OCI-LY3 (cell line): ENCODE measurements around the gene ICAM2.

Source experiments
- H2AFZ ChIP-seq: fragments of 200-600, 300-600 bp; shearing (Covaris generic); 2 replicates; pipeline ENCODE4 v1.6.0; 2014; ENCODE audit warnings: antibody characterized with exemption, low read depth, low read length
- H3K27ac ChIP-seq: fragments of 200-600, 300-600 bp; sonication (generic); 2 replicates; pipeline ENCODE4 v1.5.1; 2014; ENCODE audit warnings: mild to moderate bottlenecking, low read length, moderate library complexity, mixed read lengths
- H3K27me3 ChIP-seq: fragments of 200-600, 300-600 bp; sonication (generic); 2 replicates; pipeline ENCODE4 v1.6.1; 2014; ENCODE audit warnings: low read depth, low read length, mixed read lengths
- H3K36me3 ChIP-seq: fragments of 200-600, 300-600 bp; sonication (generic); replicated peaks from 2 replicates; pipeline ENCODE3; 2014; ENCODE audit warnings: low read depth, low read length, mixed read lengths
- H3K4me1 ChIP-seq: fragments of 300-600, 200-600 bp; sonication (generic); 2 replicates; pipeline ENCODE4 v1.6.1; 2014; ENCODE audit warnings: low read length, mixed read lengths
- H3K4me2 ChIP-seq: fragments of 200-600, 300-600 bp; sonication (generic); 2 replicates; pipeline ENCODE4 v1.6.1; 2014; ENCODE audit warnings: low read length, mixed read lengths
- H3K4me3 ChIP-seq: fragments of 300-600, 200-600 bp; sonication (generic); 2 replicates; pipeline ENCODE4 v1.5.1; 2014; ENCODE audit warnings: antibody characterized with exemption, mild to moderate bottlenecking, low read length, moderate library complexity
- H3K79me2 ChIP-seq: fragments of 300-600, 200-600 bp; shearing (Covaris generic); 2 replicates; pipeline ENCODE4 v1.6.1; 2014; ENCODE audit warnings: mild to moderate bottlenecking, low read length, mixed read lengths
- H3K9ac ChIP-seq: fragments of 300-600, 200-600 bp; shearing (Covaris generic); 2 replicates; pipeline ENCODE4 v1.6.0; 2014; ENCODE audit warnings: mild to moderate bottlenecking, low read length, moderate library complexity
- H3K9me3 ChIP-seq: fragments of 200-600, 300-600 bp; shearing (Covaris generic); 2 replicates; pipeline ENCODE4 v1.6.1; 2014; ENCODE audit warnings: low read length, mixed read lengths; ENCODE audit not compliant: insufficient read depth
- H4K20me1 ChIP-seq: fragments of 200-600, 300-600 bp; sonication (generic); 2 replicates; pipeline ENCODE4 v1.6.1; 2016; ENCODE audit warnings: low read length, mixed read lengths; ENCODE audit not compliant: insufficient read depth
- CTCF ChIP-seq: fragments of 200-600, 300-600 bp; sonication (generic); IDR thresholded peaks from 2 replicates; pipeline ENCODE4 v1.5.1; 2014; ENCODE audit warnings: antibody characterized with exemption, low read length, low read depth
- EZH2phosphoT487 ChIP-seq: fragments of 200-600 bp; shearing (Covaris generic); IDR thresholded peaks from 2 replicates; pipeline ENCODE4 v1.6.1; 2018; ENCODE audit warnings: antibody characterized with exemption, mixed run types, low read depth

The ICAM2 gene

GRCh38 chr17:64048805-64049204 lies 28.4 kb upstream of the ICAM2 start:
- no peaks in the 10 kb centered on the region for H4K20me1 ChIP-seq
- H2AFZ ChIP-seq: no peak overlapping the region
- TF ChIP-seq EZH2phosphoT487: no peak
- no peak for TF ChIP-seq CTCF
- no peaks in the 10 kb centered on the region for H3K27me3 ChIP-seq
- H3K4me3 ChIP-seq: no peak overlapping the region
- H3K36me3 ChIP-seq: peaks cover 84% of the 10 kb centered on the region
- no peaks in the 10 kb centered on the region for H3K4me1 ChIP-seq
- no peak overlapping the region for H3K27ac ChIP-seq
- no peaks in the 10 kb centered on the region for H3K79me2 ChIP-seq
- no peak overlapping the region for H3K9ac ChIP-seq
- H3K4me2 ChIP-seq: no peak overlapping the region
- no peaks in the 10 kb centered on the region for H3K9me3 ChIP-seq

GRCh38 chr17:64045176-64045575 lies 24.7 kb upstream of the ICAM2 start:
- H3K36me3 ChIP-seq: peaks cover 84% of the 10 kb centered on the region
- no peaks in the 10 kb centered on the region for H3K9me3 ChIP-seq
- TF ChIP-seq EZH2phosphoT487: no peak
- TF ChIP-seq CTCF: no peak
- H3K79me2 ChIP-seq: no peaks in the 10 kb centered on the region
- no peak overlapping the region for H3K4me3 ChIP-seq
- H4K20me1 ChIP-seq: no peaks in the 10 kb centered on the region
- H3K27ac ChIP-seq: no peak overlapping the region
- no peaks in the 10 kb centered on the region for H3K4me1 ChIP-seq
- H3K27me3 ChIP-seq: no peaks in the 10 kb centered on the region
- no peak overlapping the region for H2AFZ ChIP-seq
- H3K4me2 ChIP-seq: no peak overlapping the region
- H3K9ac ChIP-seq: no peak overlapping the region

GRCh38 chr17:64042700-64043485 lies 22.5 kb upstream of the ICAM2 start:
- no peaks in the 10 kb centered on the region for H3K79me2 ChIP-seq
- no peak overlapping the region for H3K4me3 ChIP-seq

GRCh38 chr17:64041912-64042311 lies 21.5 kb upstream of the ICAM2 start:
- H3K9me3 ChIP-seq: no peaks in the 10 kb centered on the region
- no peak overlapping the region for H3K4me3 ChIP-seq
- no peak overlapping the region for H3K9ac ChIP-seq
- no peaks in the 10 kb centered on the region for H3K27me3 ChIP-seq
- no peak overlapping the region for H3K4me2 ChIP-seq
- TF ChIP-seq EZH2phosphoT487: no peak
- no peak for TF ChIP-seq CTCF
- H3K79me2 ChIP-seq: no peaks in the 10 kb centered on the region
- no peak overlapping the region for H2AFZ ChIP-seq
- H3K27ac ChIP-seq: no peak overlapping the region
- H3K36me3 ChIP-seq: peaks cover 77% of the 10 kb centered on the region
- H3K4me1 ChIP-seq: no peaks in the 10 kb centered on the region
- no peaks in the 10 kb centered on the region for H4K20me1 ChIP-seq

More at GRCh38 chr17:64042700-64043485, 22.5 kb upstream of the ICAM2 start:
- no peak overlapping the region for H3K9ac ChIP-seq
- H2AFZ ChIP-seq: no peak overlapping the region
- TF ChIP-seq EZH2phosphoT487 (no peak), CTCF (no peak)
- H3K27ac ChIP-seq: no peak overlapping the region
- no peak overlapping the region for H3K4me2 ChIP-seq
- no peaks in the 10 kb centered on the region for H3K9me3 ChIP-seq
- no peaks in the 10 kb centered on the region for H3K4me1 ChIP-seq
- H4K20me1 ChIP-seq: no peaks in the 10 kb centered on the region
- H3K36me3 ChIP-seq: peaks cover 78% of the 10 kb centered on the region
- H3K27me3 ChIP-seq: no peaks in the 10 kb centered on the region
